HG03025 (cell line): Measurements from ENCODE around the gene TBC1D16.

ENCODE experiments used
- ATAC-seq: cut with Tn5 transposase; IDR thresholded peaks from one replicate; pipeline ENCODE4 v1.9.1; 2021; ENCODE audit warnings: mild to moderate bottlenecking, moderate library complexity; ENCODE audit not compliant: unreplicated experiment, low FRiP score

TBC1D16 gene

GRCh38 chr17:79919862-79920720, 115.6 kb downstream of the TBC1D16 start:
- ATAC-seq, result no peak

- ATAC-seq, result no peak
These were observed 116.5 kb downstream of the TBC1D16 start for GRCh38 chr17:79919164-79919585.

- no peak for ATAC-seq
These were observed 117.0 kb downstream of the TBC1D16 start for GRCh38 chr17:79918581-79919163.

GRCh38 chr17:79917902-79918484, 117.7 kb downstream of the TBC1D16 start:
- ATAC-seq, result no peak

GRCh38 chr17:79916991-79917901, 118.4 kb downstream of the TBC1D16 start:
- no peak for ATAC-seq

GRCh38 chr17:79916506-79916905, 119.2 kb downstream of the TBC1D16 start:
- no peak for ATAC-seq

- no peak for ATAC-seq
These were observed 119.7 kb downstream of the TBC1D16 start for GRCh38 chr17:79915850-79916430.

- no peak for ATAC-seq
These were observed 120.6 kb downstream of the TBC1D16 start for GRCh38 chr17:79914813-79915740.

GRCh38 chr17:79913896-79914812, 121.5 kb downstream of the TBC1D16 start:
- no peak for ATAC-seq

- no peak for ATAC-seq
These were observed 122.2 kb downstream of the TBC1D16 start for GRCh38 chr17:79913451-79913850.

GRCh38 chr17:79912552-79913330, 122.9 kb downstream of the TBC1D16 start:
- no peak for ATAC-seq

GRCh38 chr17:79911430-79912399, 124.0 kb downstream of the TBC1D16 start:
- ATAC-seq, result no peak

GRCh38 chr17:79910985-79911361, 124.7 kb downstream of the TBC1D16 start:
- ATAC-seq, result no peak

- ATAC-seq, result no peak
These were observed 126.6 kb downstream of the TBC1D16 start for GRCh38 chr17:79909121-79909520.

- ATAC-seq, result no peak
These were observed 127.8 kb downstream of the TBC1D16 start for GRCh38 chr17:79907850-79908249.

- ATAC-seq, result no peak
These were observed 128.4 kb downstream of the TBC1D16 start for GRCh38 chr17:79907217-79907715.
